Left ventricle myocardium inferior (tissue), 1 donor: Measurements from ENCODE around the gene PALS1. TPM values are rescaled to one million over a fixed set of nuclear protein-coding genes. Genes with fewer than 3 reads are reported as not detected.

Experiments used
- DNase-seq: peaks from one replicate; pipeline ENCODE4 v3.0.0-alpha.2; 2020
- H3K27ac ChIP-seq: fragments of 200-600 bp; replicated peaks from 2 replicates; pipeline ENCODE4 v1.8.0; 2021
- H3K27me3 ChIP-seq: fragments of 200-600 bp; 2 replicates; pipeline ENCODE4 v1.8.0; 2021; ENCODE audit warnings: low read depth
- H3K36me3 ChIP-seq: fragments of 200-600 bp; 2 replicates; pipeline ENCODE4 v1.8.0; 2021
- H3K4me1 ChIP-seq: fragments of 200-600 bp; 2 replicates; pipeline ENCODE4 v1.8.0; 2021
- H3K4me3 ChIP-seq: fragments of 200-600 bp; 2 replicates; pipeline ENCODE4 v1.8.0; 2021; ENCODE audit warnings: mild to moderate bottlenecking, moderate library complexity
- H3K9me3 ChIP-seq: fragments of 200-600 bp; replicated peaks from 2 replicates; pipeline ENCODE4 v1.8.0; 2021
- intact Hi-C: fragments of 100-400 bp; cut with micrococcal nuclease; formaldehyde crosslinking; loops from one replicate; pipeline ENCODE4 v1.11.0; 2022
- long read RNA-seq: library from polyadenylated mRNA; unstranded; transcript quantifications from one replicate; pipeline ENCODE4 v2.0.0, GENCODE V29; 2021
- total RNA-seq: library from RNA; stranded (reverse); fragmentation: NEBNext Ultra II Directional; extraction: Animal tissue kit (Norgen Biotek cat#: 25700); gene quantifications from one replicate; pipeline ENCODE4 v1.2.1, GENCODE V29; 2021
- TF ChIP-seq, protein P1 (sequence below): fragments of 200-600 bp; IDR thresholded peaks from 2 replicates; pipeline ENCODE4 v1.8.0; 2021; ENCODE audit warnings: antibody characterized with exemption, mild to moderate bottlenecking, borderline replicate concordance
- donor health status: DM: no; HTN: yes; CAD: no; lungs with severe emphysema.

Gene PALS1
- 14.3 TPM for total RNA-seq
- long read RNA-seq, full-length matches to known transcripts: 12 of 17 reads
- long read RNA-seq, partial matches to known transcripts: 2 of 17 reads
- long read RNA-seq, other reads (novel, unspliced or antisense): 3 of 17 reads

DNA sequence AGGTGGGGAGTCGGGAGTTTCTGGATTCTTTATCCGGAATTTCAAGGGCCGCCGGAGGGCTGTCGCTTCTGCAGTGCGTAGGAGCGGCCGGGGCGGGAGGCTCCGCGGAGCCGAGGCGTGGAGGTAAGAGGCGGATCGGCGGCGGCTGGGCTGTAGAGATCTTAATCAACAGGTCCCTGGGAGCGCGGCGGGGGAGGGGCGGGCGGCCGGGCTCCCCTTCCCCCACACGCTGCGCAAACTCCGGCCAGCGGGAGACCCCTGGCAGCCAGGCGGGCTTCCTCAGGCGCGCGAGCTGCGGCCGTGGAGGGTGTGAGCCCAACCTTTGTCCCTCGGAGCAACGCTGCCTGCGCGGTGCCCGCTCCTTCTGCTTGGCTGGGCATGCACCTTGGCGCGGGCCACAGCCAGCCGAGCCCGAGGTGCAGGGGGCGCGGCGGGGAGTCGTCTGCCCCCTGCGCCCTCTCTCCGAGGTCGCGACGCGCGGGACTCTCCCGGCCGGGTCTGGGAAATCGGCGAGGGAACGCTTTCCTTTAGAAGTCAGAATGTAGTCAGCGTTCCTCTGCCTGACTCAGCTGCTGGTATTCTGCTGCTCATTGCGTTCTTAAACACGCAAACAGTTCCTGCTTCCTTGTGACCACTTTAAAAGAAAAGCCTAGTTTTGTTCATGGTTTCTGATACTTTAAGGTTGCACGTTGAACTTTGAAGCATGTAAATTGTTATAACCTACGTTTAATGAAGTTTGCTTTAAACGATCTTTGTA, at the start of gene PALS1:
PALS1 (plus strand) TSS at position 25 of the 757 bp plus-strand sequence. CDS start 37,736 bp downstream, outside the sequence.
- no peak for DNase-seq
- intact Hi-C loops: no loop called here
- TF ChIP-seq, protein P1, sequence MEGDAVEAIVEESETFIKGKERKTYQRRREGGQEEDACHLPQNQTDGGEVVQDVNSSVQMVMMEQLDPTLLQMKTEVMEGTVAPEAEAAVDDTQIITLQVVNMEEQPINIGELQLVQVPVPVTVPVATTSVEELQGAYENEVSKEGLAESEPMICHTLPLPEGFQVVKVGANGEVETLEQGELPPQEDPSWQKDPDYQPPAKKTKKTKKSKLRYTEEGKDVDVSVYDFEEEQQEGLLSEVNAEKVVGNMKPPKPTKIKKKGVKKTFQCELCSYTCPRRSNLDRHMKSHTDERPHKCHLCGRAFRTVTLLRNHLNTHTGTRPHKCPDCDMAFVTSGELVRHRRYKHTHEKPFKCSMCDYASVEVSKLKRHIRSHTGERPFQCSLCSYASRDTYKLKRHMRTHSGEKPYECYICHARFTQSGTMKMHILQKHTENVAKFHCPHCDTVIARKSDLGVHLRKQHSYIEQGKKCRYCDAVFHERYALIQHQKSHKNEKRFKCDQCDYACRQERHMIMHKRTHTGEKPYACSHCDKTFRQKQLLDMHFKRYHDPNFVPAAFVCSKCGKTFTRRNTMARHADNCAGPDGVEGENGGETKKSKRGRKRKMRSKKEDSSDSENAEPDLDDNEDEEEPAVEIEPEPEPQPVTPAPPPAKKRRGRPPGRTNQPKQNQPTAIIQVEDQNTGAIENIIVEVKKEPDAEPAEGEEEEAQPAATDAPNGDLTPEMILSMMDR: no peak
- Histone ChIP-seq H3K27ac (peak within 1 kb of the TSS; percentile 99), H3K4me3 (peak within 1 kb of the TSS; percentile 98), H3K4me1 (peaks cover 32% of the 10 kb centered on the region), H3K36me3 (no peaks in the 10 kb centered on the region), H3K9me3 (no peaks in the 10 kb centered on the region), H3K27me3 (no peaks in the 10 kb centered on the region)

DNA sequence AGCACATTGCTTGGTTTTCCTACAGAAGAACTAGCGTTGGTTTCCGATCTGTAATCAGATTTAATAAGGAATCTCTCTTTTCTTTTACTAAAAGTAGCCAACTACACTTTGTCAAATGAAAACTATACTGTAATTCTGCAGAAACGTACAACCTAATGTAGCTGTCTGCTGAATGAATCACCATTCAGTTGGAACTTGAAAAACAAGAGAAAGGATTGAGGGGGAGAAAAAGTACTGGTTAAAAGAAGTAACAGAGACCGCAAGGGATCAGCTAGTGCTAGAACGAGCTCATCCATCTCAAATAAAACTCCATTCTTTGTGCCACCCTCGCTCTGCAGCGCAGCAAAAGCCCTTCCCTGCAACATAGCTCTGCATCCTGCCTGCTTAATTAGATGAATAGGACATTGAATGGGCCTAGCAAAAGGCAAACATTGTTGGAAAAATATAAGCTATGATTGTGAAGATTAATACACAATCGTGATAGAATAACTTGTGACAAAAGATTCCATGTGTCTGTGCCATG, 49.4 kb upstream of the PALS1 start:
- no peaks in the 10 kb centered on the region for H3K36me3 ChIP-seq
- TF ChIP-seq, protein P1: no peak
- no peak overlapping the region for H3K4me3 ChIP-seq
- no peak overlapping the region for H3K27ac ChIP-seq
- H3K9me3 ChIP-seq: no peaks in the 10 kb centered on the region
- DNase-seq: no peak
- H3K27me3 ChIP-seq: no peaks in the 10 kb centered on the region
- no peaks in the 10 kb centered on the region for H3K4me1 ChIP-seq
- intact Hi-C loops: no loop called here

DNA sequence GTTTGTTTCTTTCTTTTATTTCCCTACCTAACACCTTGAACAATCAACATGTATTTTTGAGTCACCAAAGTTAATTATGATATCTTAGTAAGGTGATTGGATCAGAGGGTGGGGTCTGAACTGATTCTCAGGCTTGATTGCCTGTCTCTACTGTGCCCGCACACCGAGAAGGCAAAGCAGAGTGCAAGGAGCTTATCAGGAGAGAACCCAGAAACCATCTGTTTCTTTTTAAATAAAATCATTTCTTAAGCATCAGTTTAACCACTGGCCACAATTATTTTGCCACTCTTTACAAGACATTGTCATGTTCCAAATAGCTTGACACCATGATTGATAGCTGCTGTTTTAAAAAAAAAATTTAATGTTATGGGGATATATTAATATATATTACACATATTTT, 48.9 kb upstream of the PALS1 start:
- intact Hi-C loops: no loop called here
- no peaks in the 10 kb centered on the region for H3K9me3 ChIP-seq
- H3K4me1 ChIP-seq: no peaks in the 10 kb centered on the region
- no peak for DNase-seq
- TF ChIP-seq, protein P1: no peak
- no peaks in the 10 kb centered on the region for H3K27me3 ChIP-seq
- H3K27ac ChIP-seq: no peak overlapping the region
- no peaks in the 10 kb centered on the region for H3K36me3 ChIP-seq
- no peak overlapping the region for H3K4me3 ChIP-seq

DNA sequence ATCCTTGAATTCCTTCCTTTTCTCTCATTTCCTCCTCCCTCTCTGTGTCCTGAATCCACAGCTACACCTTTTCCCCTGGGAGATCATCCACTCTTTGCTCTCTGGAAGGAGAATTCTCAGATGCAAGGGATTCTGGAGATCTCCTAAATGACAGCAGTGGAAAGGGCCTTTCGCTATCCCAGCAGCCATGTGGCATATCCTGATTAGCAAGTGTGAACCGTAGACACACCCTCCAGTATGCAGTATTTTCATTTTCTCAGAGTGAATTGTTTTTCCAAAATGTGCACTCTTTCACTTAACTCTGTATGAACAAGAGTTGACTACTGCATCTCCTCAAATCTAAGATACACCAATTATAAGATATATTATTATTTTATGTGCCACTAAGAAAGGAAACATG, 46.0 kb upstream of the PALS1 start:
- intact Hi-C loops: no loop called here
- TF ChIP-seq, protein P1: no peak
- Histone ChIP-seq H3K36me3 (no peaks in the 10 kb centered on the region), H3K9me3 (no peaks in the 10 kb centered on the region), H3K4me3 (no peak overlapping the region), H3K4me1 (no peaks in the 10 kb centered on the region), H3K27ac (no peak overlapping the region), H3K27me3 (no peaks in the 10 kb centered on the region)
- no peak for DNase-seq

DNA sequence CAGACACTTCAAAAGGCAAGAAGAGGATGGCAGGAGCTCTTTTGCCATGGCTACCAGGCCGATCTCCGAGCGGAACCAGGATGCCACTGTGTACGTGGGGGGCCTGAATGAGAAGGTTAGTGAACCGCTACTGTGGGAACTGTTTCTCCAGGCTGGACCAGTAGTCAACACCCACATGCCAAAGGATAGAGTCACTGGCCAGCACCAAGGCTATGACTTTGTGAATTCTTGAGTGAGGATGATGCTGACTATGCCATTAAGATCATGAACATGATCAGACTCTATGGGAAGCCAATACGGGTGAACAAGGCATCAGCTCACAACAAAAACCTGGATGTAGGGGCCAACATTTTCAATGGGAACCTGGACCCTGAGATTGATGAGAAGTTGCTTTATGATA, 42.2 kb upstream of the PALS1 start:
- Histone ChIP-seq H3K27me3 (no peaks in the 10 kb centered on the region), H3K9me3 (no peaks in the 10 kb centered on the region), H3K4me1 (no peaks in the 10 kb centered on the region), H3K36me3 (no peaks in the 10 kb centered on the region), H3K27ac (no peak overlapping the region), H3K4me3 (no peak overlapping the region)
- DNase-seq: no peak
- TF ChIP-seq, protein P1: no peak
- intact Hi-C loops: no loop called here
